ENCODE data around the gene HIPK2. TPM values are rescaled to one million over a fixed set of nuclear protein-coding genes. Genes with fewer than 3 reads are reported as not detected.

The HIPK2 gene
- total RNA-seq, 2 experiments from 2014 or later, result 17.3 to 17.6 TPM

- Mint-ChIP-seq H3K27ac (no peak overlapping the region), H3K9me3 (no peaks in the 10 kb centered on the region), H3K36me3 (ENCODE audit: low read depth) (peaks cover 8% of the 10 kb centered on the region), H3K4me3 (no peak overlapping the region), H3K27me3 (no peaks in the 10 kb centered on the region), H3K4me1 (ENCODE audit: low read depth) (peaks cover 62% of the 10 kb centered on the region)
- CTCF ChIA-PET, result interaction anchor here (0.9 to 1.0 kb wide), 2 partner anchors 8 to 17 kb away, joined by 3 to 5 read pairs; no protein-coding TSS in a partner anchor
- TF ChIP-seq, protein P1, sequence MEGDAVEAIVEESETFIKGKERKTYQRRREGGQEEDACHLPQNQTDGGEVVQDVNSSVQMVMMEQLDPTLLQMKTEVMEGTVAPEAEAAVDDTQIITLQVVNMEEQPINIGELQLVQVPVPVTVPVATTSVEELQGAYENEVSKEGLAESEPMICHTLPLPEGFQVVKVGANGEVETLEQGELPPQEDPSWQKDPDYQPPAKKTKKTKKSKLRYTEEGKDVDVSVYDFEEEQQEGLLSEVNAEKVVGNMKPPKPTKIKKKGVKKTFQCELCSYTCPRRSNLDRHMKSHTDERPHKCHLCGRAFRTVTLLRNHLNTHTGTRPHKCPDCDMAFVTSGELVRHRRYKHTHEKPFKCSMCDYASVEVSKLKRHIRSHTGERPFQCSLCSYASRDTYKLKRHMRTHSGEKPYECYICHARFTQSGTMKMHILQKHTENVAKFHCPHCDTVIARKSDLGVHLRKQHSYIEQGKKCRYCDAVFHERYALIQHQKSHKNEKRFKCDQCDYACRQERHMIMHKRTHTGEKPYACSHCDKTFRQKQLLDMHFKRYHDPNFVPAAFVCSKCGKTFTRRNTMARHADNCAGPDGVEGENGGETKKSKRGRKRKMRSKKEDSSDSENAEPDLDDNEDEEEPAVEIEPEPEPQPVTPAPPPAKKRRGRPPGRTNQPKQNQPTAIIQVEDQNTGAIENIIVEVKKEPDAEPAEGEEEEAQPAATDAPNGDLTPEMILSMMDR (IDR thresholded peaks at IDR 0.05), result no peak
- DNase-seq (no peak), ATAC-seq (no peak)
- intact Hi-C loops (cut with micrococcal nuclease), result no loop called here
- POLR2A ChIA-PET, result no interaction called here
Observed at GRCh38 chr7:139763330-139763729, 14.5 kb downstream of the HIPK2 start.

DNA sequence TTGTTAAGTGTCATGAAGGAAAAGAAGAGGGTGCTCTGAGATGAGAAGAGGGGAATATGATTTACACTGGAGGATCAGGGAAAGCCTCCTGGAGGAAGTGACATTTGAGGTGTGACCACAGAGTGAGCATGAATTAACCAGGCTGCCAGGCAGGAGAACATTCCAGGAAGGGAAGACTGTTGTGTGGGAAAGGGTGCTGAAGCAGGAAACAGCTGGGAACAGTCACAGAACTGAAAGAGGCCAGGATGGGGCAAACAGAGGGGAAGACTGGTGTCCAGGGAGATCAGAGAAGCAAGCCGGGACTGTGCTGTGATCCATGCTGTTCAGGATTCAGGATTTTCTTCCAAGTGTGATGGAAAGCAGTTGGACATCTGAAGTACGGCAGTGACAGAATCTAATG is 14.9 kb downstream of the HIPK2 start:
- H3K9me3 Mint-ChIP-seq, result no peaks in the 10 kb centered on the region
- ChIA-PET POLR2A (no interaction called here), CTCF (no interaction called here)
- intact Hi-C loops (cut with micrococcal nuclease), result no loop called here
- DNase-seq (no peak), ATAC-seq (no peak)
- H3K27me3 Mint-ChIP-seq, result no peaks in the 10 kb centered on the region
- H3K27ac Mint-ChIP-seq, result no peak overlapping the region
- TF ChIP-seq, protein P1 (IDR thresholded peaks at IDR 0.05), result no peak
- peaks cover 8% of the 10 kb centered on the region for H3K36me3 Mint-ChIP-seq (ENCODE audit: low read depth)
- peaks cover 60% of the 10 kb centered on the region for H3K4me1 Mint-ChIP-seq (ENCODE audit: low read depth)
- no peak overlapping the region for H3K4me3 Mint-ChIP-seq

GRCh38 chr7:139758388-139758787 is 19.4 kb downstream of the HIPK2 start:
- H3K27me3 Mint-ChIP-seq, result no peaks in the 10 kb centered on the region
- ChIA-PET POLR2A (no interaction called here), CTCF (no interaction called here)
- no peak overlapping the region for H3K27ac Mint-ChIP-seq
- peaks cover 53% of the 10 kb centered on the region for H3K4me1 Mint-ChIP-seq (ENCODE audit: low read depth)
- H3K4me3 Mint-ChIP-seq, result no peak overlapping the region
- intact Hi-C loops (cut with micrococcal nuclease), result no loop called here
- ATAC-seq (no peak), DNase-seq (no peak)
- TF ChIP-seq, protein P1 (IDR thresholded peaks at IDR 0.05), result no peak
- H3K9me3 Mint-ChIP-seq, result no peaks in the 10 kb centered on the region
- peaks cover 4% of the 10 kb centered on the region for H3K36me3 Mint-ChIP-seq (ENCODE audit: low read depth)

DNA sequence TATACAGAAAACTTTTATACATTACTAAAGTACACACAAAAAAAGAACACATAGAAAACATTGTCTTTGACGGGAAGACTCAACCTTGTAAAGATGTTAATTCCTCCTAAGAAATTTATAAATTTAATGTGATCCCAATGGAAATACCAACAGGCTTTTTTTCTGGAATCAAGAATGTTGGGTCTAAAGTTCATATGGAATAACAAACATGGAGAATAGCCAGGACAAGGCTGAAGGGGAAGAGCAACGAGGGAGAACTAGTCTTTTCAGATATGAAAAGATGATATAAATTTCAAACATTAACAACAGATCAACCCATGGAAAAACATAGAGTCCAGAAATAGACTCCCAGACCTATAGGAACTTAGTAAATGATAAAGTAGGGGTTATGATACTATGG is 19.8 kb downstream of the HIPK2 start:
- no peaks in the 10 kb centered on the region for H3K27me3 Mint-ChIP-seq
- H3K36me3 Mint-ChIP-seq (ENCODE audit: low read depth), result peaks cover 4% of the 10 kb centered on the region
- DNase-seq (no peak), ATAC-seq (no peak)
- ChIA-PET CTCF (no interaction called here), POLR2A (no interaction called here)
- TF ChIP-seq, protein P1 (IDR thresholded peaks at IDR 0.05), result no peak
- peaks cover 50% of the 10 kb centered on the region for H3K4me1 Mint-ChIP-seq (ENCODE audit: low read depth)
- no peaks in the 10 kb centered on the region for H3K9me3 Mint-ChIP-seq
- intact Hi-C loops (cut with micrococcal nuclease), result no loop called here
- no peak overlapping the region for H3K27ac Mint-ChIP-seq
- no peak overlapping the region for H3K4me3 Mint-ChIP-seq

DNA sequence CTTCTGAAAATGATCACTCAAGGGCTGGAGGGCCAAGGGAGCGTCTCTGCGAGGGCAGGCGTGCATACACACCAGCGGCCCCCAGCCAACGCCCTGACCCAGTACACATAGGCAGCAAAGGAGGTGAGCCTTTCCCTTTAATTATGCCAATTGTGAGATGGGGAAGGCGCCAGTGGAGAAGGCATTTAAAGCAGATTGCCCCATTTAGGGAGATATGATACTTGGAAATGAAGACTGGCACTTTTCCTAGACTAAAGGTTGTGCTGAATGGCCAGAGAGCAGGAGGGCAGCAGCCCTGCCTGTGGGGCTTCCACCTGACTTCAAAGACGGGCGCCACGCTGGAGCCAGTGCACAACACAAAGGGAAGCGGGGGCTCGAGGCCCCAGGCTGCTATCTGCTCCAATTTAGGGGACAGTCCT is 24.1 kb downstream of the HIPK2 start:
- H3K4me3 Mint-ChIP-seq, result no peak overlapping the region
- H3K9me3 Mint-ChIP-seq, result no peaks in the 10 kb centered on the region
- DNase-seq, result no peak
- CTCF ChIA-PET, result interaction anchor here (0.8 to 2.2 kb wide), 4 partner anchors 9 to 108 kb away, joined by 3 to 9 read pairs (median 4); no protein-coding TSS in a partner anchor
- TF ChIP-seq, protein P1 (IDR thresholded peaks at IDR 0.05), result no peak
- H3K36me3 Mint-ChIP-seq (ENCODE audit: low read depth), result peaks cover 4% of the 10 kb centered on the region
- ATAC-seq, result no peak
- intact Hi-C loops (cut with micrococcal nuclease), result no loop called here
- H3K4me1 Mint-ChIP-seq (ENCODE audit: low read depth), result peaks cover 45% of the 10 kb centered on the region
- no peak overlapping the region for H3K27ac Mint-ChIP-seq
- H3K27me3 Mint-ChIP-seq, result no peaks in the 10 kb centered on the region
- POLR2A ChIA-PET, result interaction anchor here (1.0 kb wide), 1 partner anchor 12 kb away, joined by 3 read pairs; no protein-coding TSS in a partner anchor

Measured in activated CD8-positive, alpha-beta T cell treated with anti-CD3 and anti-CD28 coated beads for 36 hours (primary cell).